ENCODE results near the gene STRA8. TPM values are rescaled to one million over a fixed set of nuclear protein-coding genes. Genes with fewer than 3 reads are reported as not detected.
"Not testable (repeated sequence)": the region's sequence is repeated elsewhere in the genome, so short reads cannot be mapped to it uniquely, and the experiment has no call there.

STRA8 gene
- polyA plus RNA-seq, 2 donors: not detected

DNA sequence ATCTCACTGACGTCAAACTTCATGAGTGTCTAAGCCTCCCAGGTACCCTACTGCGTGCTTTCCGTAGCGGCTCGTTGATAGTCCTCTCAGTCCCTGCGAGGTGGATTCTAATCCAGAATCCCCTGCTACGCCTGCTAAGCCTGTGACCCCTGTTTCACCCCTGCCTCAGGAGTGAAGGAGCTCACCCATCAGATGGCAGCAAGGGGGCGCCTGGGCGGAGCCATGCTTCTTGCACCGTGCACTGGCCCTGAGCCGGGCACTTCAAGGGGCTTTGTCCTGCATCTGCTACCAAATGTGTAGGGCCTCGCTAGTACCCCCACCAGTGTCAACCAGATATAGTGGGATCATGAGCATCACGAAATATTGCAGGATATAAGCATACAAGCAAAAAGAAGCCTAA lies 918 bp upstream of the STRA8 start:
- Histone ChIP-seq H3K36me3 (ENCODE audit: control insufficient read depth in 2 of 2, insufficient read depth in 2 of 2, low read length in 1 of 2) (no peaks in the 10 kb centered on the region), H3K27me3 (ENCODE audit: control insufficient read depth in 1 of 2, insufficient read depth in 2 of 2, low read length in 2 of 2) (no peaks in the 10 kb centered on the region), H3K9me3 (ENCODE audit: control insufficient read depth in 2 of 2, insufficient read depth in 1 of 2, low read depth in 1 of 2, low read length in 1 of 2) (peaks cover 0 to 3% of the 10 kb centered on the region in 2 donors), H3K4me1 (ENCODE audit: control insufficient read depth in 2 of 2, insufficient read depth in 2 of 2, low read length in 1 of 2) (no peaks in the 10 kb centered on the region), H3K27ac (ENCODE audit: low read depth in 2 of 2, low read length in 1 of 2) (no peak overlapping the region), H3K4me3 (ENCODE audit: low read depth in 1 of 2, low read length in 2 of 2) (no peak overlapping the region)
- 90 to 91% methylated on average over 13 of the region's 13 CpGs for whole genome bisulfite sequencing, 2 donors

DNA sequence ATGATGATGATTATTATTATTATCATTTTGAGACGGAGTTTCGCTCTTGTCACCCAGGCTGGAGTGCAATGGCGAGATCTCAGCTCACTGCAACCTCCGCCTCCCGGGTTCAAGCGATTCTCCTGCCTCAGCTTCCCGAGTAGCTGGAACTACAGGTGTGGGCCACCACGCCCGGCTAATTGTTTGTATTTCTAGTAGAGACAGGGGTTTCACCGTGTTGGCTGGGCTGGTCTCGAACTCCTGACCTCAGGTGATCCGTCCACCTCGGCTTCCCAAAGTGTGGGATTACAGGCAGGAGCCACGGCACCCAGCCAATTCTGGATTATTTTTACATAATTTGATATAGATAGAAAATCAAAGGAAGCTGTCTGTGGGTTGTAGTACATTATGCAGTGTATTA lies 457 bp downstream of the STRA8 start:
- 82 to 86% methylated on average over 14 of the region's 14 CpGs for WGBS, 2 donors
- H3K9me3 ChIP-seq (ENCODE audit: control insufficient read depth in 2 of 2, insufficient read depth in 1 of 2, low read depth in 1 of 2, low read length in 1 of 2); H3K27ac ChIP-seq (ENCODE audit: low read depth in 2 of 2, low read length in 1 of 2); H3K27me3 ChIP-seq (ENCODE audit: control insufficient read depth in 1 of 2, insufficient read depth in 2 of 2, low read length in 2 of 2); H3K36me3 ChIP-seq (ENCODE audit: control insufficient read depth in 2 of 2, insufficient read depth in 2 of 2, low read length in 1 of 2); H3K4me1 ChIP-seq (ENCODE audit: control insufficient read depth in 2 of 2, insufficient read depth in 2 of 2, low read length in 1 of 2); H3K4me3 ChIP-seq (ENCODE audit: low read depth in 1 of 2, low read length in 2 of 2): not testable (repeated sequence)

DNA sequence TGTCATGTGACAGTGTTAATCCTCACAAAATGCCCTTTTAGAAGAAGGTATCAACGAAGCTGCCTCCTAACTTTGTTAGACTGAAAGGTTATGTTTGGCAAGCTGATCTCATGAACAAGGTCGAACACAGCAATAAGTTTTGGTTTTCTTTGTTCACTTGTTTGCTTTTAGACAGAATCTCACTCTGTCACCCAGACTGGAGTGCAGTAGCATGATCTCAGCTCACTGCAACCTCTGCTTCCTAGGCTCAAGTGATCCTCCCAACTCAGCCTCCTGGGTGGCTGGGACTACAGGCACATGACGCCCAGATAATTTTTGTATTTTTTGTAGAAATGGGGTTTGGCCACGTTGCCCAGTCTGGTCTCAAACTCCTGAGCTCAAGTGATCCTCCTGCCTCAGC lies 1.1 kb downstream of the STRA8 start:
- Histone ChIP-seq H3K27ac (ENCODE audit: low read depth in 2 of 2, low read length in 1 of 2) (no peak overlapping the region), H3K4me3 (ENCODE audit: low read depth in 1 of 2, low read length in 2 of 2) (no peak overlapping the region), H3K27me3 (ENCODE audit: control insufficient read depth in 1 of 2, insufficient read depth in 2 of 2, low read length in 2 of 2) (no peaks in the 10 kb centered on the region), H3K36me3 (ENCODE audit: control insufficient read depth in 2 of 2, insufficient read depth in 2 of 2, low read length in 1 of 2) (no peaks in the 10 kb centered on the region), H3K9me3 (ENCODE audit: control insufficient read depth in 2 of 2, insufficient read depth in 1 of 2, low read depth in 1 of 2, low read length in 1 of 2) (peaks cover 3% of the 10 kb centered on the region in 2 donors), H3K4me1 (ENCODE audit: control insufficient read depth in 2 of 2, insufficient read depth in 2 of 2, low read length in 1 of 2) (no peaks in the 10 kb centered on the region)
- WGBS, 2 donors: 68 to 69% methylated on average over 4 of the region's 4 CpGs

DNA sequence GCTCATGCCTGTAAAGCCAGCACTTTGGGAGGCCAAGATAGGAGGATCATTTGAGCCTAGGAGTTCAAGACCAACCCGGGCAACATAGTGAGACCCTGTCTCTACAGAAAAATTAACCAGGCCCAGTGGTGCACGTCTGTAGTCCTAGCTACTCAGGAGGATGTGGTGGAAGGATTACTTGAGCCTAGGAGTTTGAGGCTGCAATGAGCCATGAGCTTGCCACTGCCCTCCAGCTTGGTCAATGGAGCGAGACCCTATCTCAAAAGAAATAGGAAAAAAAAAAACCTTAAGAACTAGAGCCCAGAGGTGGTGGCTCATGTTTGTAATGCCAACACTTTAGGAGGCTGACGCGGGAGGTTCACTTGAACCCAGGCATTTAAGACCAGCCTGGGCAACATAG lies 2.2 kb downstream of the STRA8 start:
- H3K9me3 ChIP-seq (ENCODE audit: control insufficient read depth in 2 of 2, insufficient read depth in 1 of 2, low read depth in 1 of 2, low read length in 1 of 2): peaks cover 3% of the 10 kb centered on the region in 2 donors
- H3K27me3 ChIP-seq (ENCODE audit: control insufficient read depth in 1 of 2, insufficient read depth in 2 of 2, low read length in 2 of 2): no peaks in the 10 kb centered on the region
- H3K4me3 ChIP-seq (ENCODE audit: low read depth in 1 of 2, low read length in 2 of 2): no peak overlapping the region
- WGBS, 2 donors: 96% methylated on average over 5 of the region's 5 CpGs
- H3K27ac ChIP-seq (ENCODE audit: low read depth in 2 of 2, low read length in 1 of 2): no peak overlapping the region
- no peaks in the 10 kb centered on the region for H3K36me3 ChIP-seq (ENCODE audit: control insufficient read depth in 2 of 2, insufficient read depth in 2 of 2, low read length in 1 of 2)
- no peaks in the 10 kb centered on the region for H3K4me1 ChIP-seq (ENCODE audit: control insufficient read depth in 2 of 2, insufficient read depth in 2 of 2, low read length in 1 of 2)

DNA sequence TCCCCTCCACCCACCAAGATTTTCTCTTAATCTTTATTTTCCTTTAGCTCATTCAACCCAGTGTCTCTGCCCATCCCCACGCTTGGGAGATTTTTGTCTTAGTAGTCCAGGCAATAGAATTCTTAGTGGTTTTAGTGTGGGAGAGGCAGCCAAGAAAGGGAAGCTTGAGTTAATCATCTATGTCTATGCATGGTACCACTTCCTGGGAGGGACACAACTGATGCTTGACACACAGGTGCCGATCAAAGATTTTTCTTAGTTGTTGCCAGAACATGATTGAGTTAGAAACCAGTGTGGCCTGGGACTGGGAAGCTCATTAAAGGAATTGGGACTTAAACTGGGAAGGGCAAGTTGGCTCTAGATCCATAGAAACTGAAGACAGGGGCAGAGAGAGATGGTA lies 3.1 kb downstream of the STRA8 start:
- no peak overlapping the region for H3K27ac ChIP-seq (ENCODE audit: low read depth in 2 of 2, low read length in 1 of 2)
- no peaks in the 10 kb centered on the region for H3K36me3 ChIP-seq (ENCODE audit: control insufficient read depth in 2 of 2, insufficient read depth in 2 of 2, low read length in 1 of 2)
- no peaks in the 10 kb centered on the region for H3K27me3 ChIP-seq (ENCODE audit: control insufficient read depth in 1 of 2, insufficient read depth in 2 of 2, low read length in 2 of 2)
- 61 to 68% methylated on average over 2 of the region's 2 CpGs for WGBS, 2 donors
- no peak overlapping the region for H3K4me3 ChIP-seq (ENCODE audit: low read depth in 1 of 2, low read length in 2 of 2)
- H3K9me3 ChIP-seq (ENCODE audit: control insufficient read depth in 2 of 2, insufficient read depth in 1 of 2, low read depth in 1 of 2, low read length in 1 of 2): peaks cover 3% of the 10 kb centered on the region in 2 donors
- no peaks in the 10 kb centered on the region for H3K4me1 ChIP-seq (ENCODE audit: control insufficient read depth in 2 of 2, insufficient read depth in 2 of 2, low read length in 1 of 2)

DNA sequence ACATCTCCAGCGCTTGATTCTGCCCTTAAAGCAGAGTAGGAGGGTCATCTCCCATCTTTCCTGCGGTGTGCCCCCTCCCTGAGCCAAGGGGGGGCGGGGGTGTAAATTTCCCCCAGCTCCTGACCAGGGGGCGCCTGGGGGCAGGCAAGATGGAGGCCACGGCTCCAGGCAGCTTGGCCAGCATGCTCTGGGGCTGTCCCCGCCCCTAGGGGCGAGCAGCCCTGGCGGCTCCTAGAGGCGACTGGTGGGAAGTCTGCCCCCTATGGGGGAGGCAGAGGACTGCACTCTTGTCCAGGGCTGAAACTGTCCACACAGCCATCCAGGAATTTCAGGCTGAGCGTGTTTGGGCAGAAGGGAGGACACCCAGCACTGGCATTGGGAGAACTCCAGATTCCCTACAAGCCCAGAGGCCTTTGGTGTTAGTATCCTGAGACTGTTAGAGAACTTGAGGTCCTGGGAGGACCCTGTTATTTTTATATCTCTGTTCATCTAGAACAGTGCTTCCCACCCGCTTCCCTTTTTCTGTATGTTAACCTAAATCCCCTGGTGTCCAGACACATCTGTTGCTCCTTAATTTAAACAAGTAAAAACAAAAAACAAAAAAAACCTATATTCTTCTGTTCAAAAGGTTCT lies 4.6 kb downstream of the STRA8 start:
- no peak overlapping the region for H3K4me3 ChIP-seq (ENCODE audit: low read depth in 1 of 2, low read length in 2 of 2)
- H3K27ac ChIP-seq (ENCODE audit: low read depth in 2 of 2, low read length in 1 of 2): no peak overlapping the region
- 87 to 88% methylated on average over 11 of the region's 11 CpGs for WGBS, 2 donors
- peaks cover 3% of the 10 kb centered on the region in 2 donors for H3K9me3 ChIP-seq (ENCODE audit: control insufficient read depth in 2 of 2, insufficient read depth in 1 of 2, low read depth in 1 of 2, low read length in 1 of 2)
- no peaks in the 10 kb centered on the region for H3K36me3 ChIP-seq (ENCODE audit: control insufficient read depth in 2 of 2, insufficient read depth in 2 of 2, low read length in 1 of 2)
- no peaks in the 10 kb centered on the region for H3K4me1 ChIP-seq (ENCODE audit: control insufficient read depth in 2 of 2, insufficient read depth in 2 of 2, low read length in 1 of 2)
- no peaks in the 10 kb centered on the region for H3K27me3 ChIP-seq (ENCODE audit: control insufficient read depth in 1 of 2, insufficient read depth in 2 of 2, low read length in 2 of 2)

DNA sequence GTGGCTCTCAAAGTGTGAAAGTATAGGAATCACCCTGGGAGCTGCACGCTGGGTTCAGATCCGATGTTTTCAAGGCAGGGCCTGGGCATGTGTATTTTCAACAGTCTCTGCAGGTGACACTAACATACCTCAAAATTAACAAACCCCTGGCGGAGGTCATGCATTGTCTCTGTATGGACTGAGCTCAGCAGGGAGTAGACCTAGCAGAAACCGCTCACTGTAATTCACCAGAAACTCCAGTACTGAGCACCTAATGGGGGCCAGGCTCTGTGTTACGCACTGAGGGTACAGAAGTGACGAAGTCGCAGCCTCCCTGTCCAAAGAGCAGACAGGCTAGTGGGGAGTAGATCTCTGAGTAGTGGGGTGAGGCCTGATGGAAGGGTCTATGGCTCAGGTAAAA lies 5.6 kb downstream of the STRA8 start:
- no peak overlapping the region for H3K27ac ChIP-seq (ENCODE audit: low read depth in 2 of 2, low read length in 1 of 2)
- H3K27me3 ChIP-seq (ENCODE audit: control insufficient read depth in 1 of 2, insufficient read depth in 2 of 2, low read length in 2 of 2): no peaks in the 10 kb centered on the region
- peaks cover 0 to 3% of the 10 kb centered on the region in 2 donors for H3K9me3 ChIP-seq (ENCODE audit: control insufficient read depth in 2 of 2, insufficient read depth in 1 of 2, low read depth in 1 of 2, low read length in 1 of 2)
- 92 to 93% methylated on average over 7 of the region's 7 CpGs for WGBS, 2 donors
- no peak overlapping the region for H3K4me3 ChIP-seq (ENCODE audit: low read depth in 1 of 2, low read length in 2 of 2)
- H3K36me3 ChIP-seq (ENCODE audit: control insufficient read depth in 2 of 2, insufficient read depth in 2 of 2, low read length in 1 of 2): no peaks in the 10 kb centered on the region
- no peaks in the 10 kb centered on the region for H3K4me1 ChIP-seq (ENCODE audit: control insufficient read depth in 2 of 2, insufficient read depth in 2 of 2, low read length in 1 of 2)

DNA sequence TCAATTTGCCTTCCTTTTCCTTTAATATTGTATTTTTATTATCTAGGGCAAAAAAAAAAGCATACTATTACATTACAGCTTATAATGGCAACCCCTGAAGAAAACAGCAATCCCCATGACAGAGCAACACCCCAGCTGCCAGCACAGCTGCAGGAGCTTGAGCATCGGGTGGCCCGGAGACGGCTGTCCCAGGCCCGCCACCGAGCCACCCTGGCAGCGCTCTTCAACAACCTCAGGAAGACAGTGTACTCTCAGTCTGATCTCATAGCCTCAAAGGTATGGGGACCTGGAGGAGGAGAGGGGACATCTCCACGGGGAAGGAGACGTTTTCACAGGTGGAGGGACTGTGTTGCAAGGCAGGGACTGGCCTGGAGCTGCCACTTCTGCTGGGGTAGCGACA lies 6.8 kb downstream of the STRA8 start:
- H3K36me3 ChIP-seq (ENCODE audit: control insufficient read depth in 2 of 2, insufficient read depth in 2 of 2, low read length in 1 of 2): no peaks in the 10 kb centered on the region
- no peaks in the 10 kb centered on the region for H3K27me3 ChIP-seq (ENCODE audit: control insufficient read depth in 1 of 2, insufficient read depth in 2 of 2, low read length in 2 of 2)
- 84 to 85% methylated on average over 9 of the region's 9 CpGs for WGBS, 2 donors
- peaks cover 0 to 3% of the 10 kb centered on the region in 2 donors for H3K9me3 ChIP-seq (ENCODE audit: control insufficient read depth in 2 of 2, insufficient read depth in 1 of 2, low read depth in 1 of 2, low read length in 1 of 2)
- H3K4me3 ChIP-seq (ENCODE audit: low read depth in 1 of 2, low read length in 2 of 2): no peak overlapping the region
- no peaks in the 10 kb centered on the region for H3K4me1 ChIP-seq (ENCODE audit: control insufficient read depth in 2 of 2, insufficient read depth in 2 of 2, low read length in 1 of 2)
- H3K27ac ChIP-seq (ENCODE audit: low read depth in 2 of 2, low read length in 1 of 2): no peak overlapping the region

DNA sequence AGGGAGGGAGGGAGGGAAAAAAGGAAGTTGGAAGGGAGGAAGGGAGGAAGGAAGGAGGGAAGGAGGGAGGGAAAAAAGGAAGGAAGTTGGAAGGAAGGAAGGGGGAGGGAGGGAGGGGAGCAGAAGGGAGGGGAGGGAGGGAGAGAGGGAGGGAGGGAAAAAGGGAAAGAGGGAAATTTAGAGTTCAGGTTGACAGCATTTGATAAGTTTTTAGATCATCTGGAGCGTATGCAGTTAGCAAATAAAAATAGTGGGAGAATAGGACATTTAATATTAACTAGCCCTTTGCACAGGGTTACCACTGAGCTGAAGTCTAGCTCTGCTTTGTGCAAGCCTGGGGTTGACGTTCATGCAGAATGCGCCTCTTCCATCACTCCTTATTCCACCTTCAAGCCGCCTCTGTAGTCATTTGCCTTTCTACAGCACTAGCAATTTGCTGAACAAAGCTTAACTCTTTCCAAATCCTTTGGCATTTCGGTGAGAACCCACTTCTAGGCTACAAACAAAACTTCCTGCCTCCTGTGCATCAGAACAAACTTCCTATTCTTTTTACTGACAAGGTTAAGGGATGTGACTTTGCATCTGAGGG lies 8.6 kb downstream of the STRA8 start:
- H3K27ac ChIP-seq (ENCODE audit: low read depth in 2 of 2, low read length in 1 of 2): no peak overlapping the region
- no peaks in the 10 kb centered on the region for H3K4me1 ChIP-seq (ENCODE audit: control insufficient read depth in 2 of 2, insufficient read depth in 2 of 2, low read length in 1 of 2)
- 74 to 79% methylated on average over 5 of the region's 5 CpGs for WGBS, 2 donors
- H3K4me3 ChIP-seq (ENCODE audit: low read depth in 1 of 2, low read length in 2 of 2): no peak overlapping the region
- no peaks in the 10 kb centered on the region for H3K27me3 ChIP-seq (ENCODE audit: control insufficient read depth in 1 of 2, insufficient read depth in 2 of 2, low read length in 2 of 2)
- no peaks in the 10 kb centered on the region for H3K36me3 ChIP-seq (ENCODE audit: control insufficient read depth in 2 of 2, insufficient read depth in 2 of 2, low read length in 1 of 2)
- H3K9me3 ChIP-seq (ENCODE audit: control insufficient read depth in 2 of 2, insufficient read depth in 1 of 2, low read depth in 1 of 2, low read length in 1 of 2): peaks cover 0 to 3% of the 10 kb centered on the region in 2 donors
